ENCODE results near the gene LRRIQ3. TPM values are rescaled to one million over a fixed set of nuclear protein-coding genes. Genes with fewer than 3 reads are reported as not detected.

The LRRIQ3 gene, protein sequence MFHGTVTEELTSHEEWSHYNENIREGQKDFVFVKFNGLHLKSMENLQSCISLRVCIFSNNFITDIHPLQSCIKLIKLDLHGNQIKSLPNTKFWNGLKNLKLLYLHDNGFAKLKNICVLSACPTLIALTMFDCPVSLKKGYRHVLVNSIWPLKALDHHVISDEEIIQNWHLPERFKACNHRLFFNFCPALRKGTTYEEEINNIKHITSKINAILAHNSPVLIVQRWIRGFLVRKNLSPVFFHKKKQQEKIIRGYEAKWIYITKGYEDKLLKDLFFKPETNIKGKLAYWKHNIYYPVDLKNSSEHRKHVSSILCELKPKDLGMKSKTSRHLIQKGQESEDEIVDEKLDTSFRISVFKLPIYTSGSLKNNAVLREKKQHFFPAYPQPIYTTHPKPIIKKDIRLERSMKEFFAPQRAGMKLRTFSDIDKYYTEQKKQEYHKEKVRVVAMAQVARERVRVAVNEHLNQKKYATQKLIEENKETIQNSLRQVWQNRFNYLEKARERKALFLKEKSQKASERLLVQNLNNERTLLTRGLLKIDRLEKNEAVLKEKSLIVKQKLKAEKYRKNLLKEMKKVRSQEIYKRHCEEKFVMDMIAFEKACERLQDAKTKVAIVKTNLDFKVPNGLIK
- total RNA-seq (2021; ENCODE audit: unreplicated experiment) (0.85 TPM), Bru-seq, nascent RNA (percentile 12 among the genes with signal in this experiment), BruChase-seq, experiment 1, labeled RNA remaining after a 2-hour chase (percentile 15 among the genes with signal in this experiment), BruChase-seq, experiment 2, labeled RNA remaining after a 6-hour chase (percentile 15 among the genes with signal in this experiment)
- polyA plus RNA-seq (2012; ENCODE audit: insufficient read length), result 0.51 TPM
- long read RNA-seq, result 0 reads

- BruUV-seq (replicated peaks), result no TSS peak
- intact Hi-C loops (cut with micrococcal nuclease; ENCODE audit: unreplicated experiment), result no loop called here
- CTCF ChIA-PET, result no interaction called here
- Histone ChIP-seq H3K4me3 (ENCODE audit: low read depth in 2 of 2, low read length in 2 of 2) (peak within 1 kb of the TSS; percentile 93 to 94), H3K27ac (ENCODE audit: low read length) (peak within 1 kb of the TSS; percentile 94), H3K27me3 (ENCODE audit: control insufficient read depth, insufficient read depth, low read length) (no peaks in the 10 kb centered on the region), H3K9me3 (ENCODE audit: control insufficient read depth, insufficient read depth, low read depth, low read length) (no peaks in the 10 kb centered on the region), H3K36me3 (ENCODE audit: control insufficient read depth, insufficient read depth, low read length) (no peaks in the 10 kb centered on the region; the same call in 1 of the 2 replicates), H3K4me1 (ENCODE audit: control insufficient read depth, insufficient read depth, low read length) (peaks cover 3% of the 10 kb centered on the region; the same call in 1 of the 2 replicates)
- in situ Hi-C loops (cut with HindIII; ENCODE audit: low pct_unique_long_range_greater_than_20kb, low sequenced_read_pairs), result no loop called here
- DNase-seq (ENCODE audit: low read depth, low spot score) (peak; percentile 64), ATAC-seq (peak; percentile 100)
- peak; percentile 82 for TF ChIP-seq POLR2AphosphoS5 (IDR thresholded peaks at IDR 0.05; ENCODE audit: low read depth, low read length)
- TF ChIP-seq SIN3A (IDR thresholded peaks at IDR 0.05; ENCODE audit: borderline replicate concordance, insufficient read depth, low read depth, low read length), result no peak
- TF ChIP-seq, protein P1, sequence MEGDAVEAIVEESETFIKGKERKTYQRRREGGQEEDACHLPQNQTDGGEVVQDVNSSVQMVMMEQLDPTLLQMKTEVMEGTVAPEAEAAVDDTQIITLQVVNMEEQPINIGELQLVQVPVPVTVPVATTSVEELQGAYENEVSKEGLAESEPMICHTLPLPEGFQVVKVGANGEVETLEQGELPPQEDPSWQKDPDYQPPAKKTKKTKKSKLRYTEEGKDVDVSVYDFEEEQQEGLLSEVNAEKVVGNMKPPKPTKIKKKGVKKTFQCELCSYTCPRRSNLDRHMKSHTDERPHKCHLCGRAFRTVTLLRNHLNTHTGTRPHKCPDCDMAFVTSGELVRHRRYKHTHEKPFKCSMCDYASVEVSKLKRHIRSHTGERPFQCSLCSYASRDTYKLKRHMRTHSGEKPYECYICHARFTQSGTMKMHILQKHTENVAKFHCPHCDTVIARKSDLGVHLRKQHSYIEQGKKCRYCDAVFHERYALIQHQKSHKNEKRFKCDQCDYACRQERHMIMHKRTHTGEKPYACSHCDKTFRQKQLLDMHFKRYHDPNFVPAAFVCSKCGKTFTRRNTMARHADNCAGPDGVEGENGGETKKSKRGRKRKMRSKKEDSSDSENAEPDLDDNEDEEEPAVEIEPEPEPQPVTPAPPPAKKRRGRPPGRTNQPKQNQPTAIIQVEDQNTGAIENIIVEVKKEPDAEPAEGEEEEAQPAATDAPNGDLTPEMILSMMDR (IDR thresholded peaks at IDR 0.05), result no peak
- TF ChIP-seq REST (IDR thresholded peaks at IDR 0.05; ENCODE audit: insufficient read depth in 1 of 2, low read depth in 2 of 2, low read length in 1 of 2), result no peak
- peak; percentile 84 for TF ChIP-seq TCF7L2 (IDR thresholded peaks at IDR 0.05; ENCODE audit: low read depth, low read length)
- POLR2A ChIA-PET, result no interaction called here
These were observed at the start of gene LRRIQ3, which contains the start of gene FPGT for GRCh38 chr1:74197657-74198552. LRRIQ3 (minus strand) TSS chr1:74198176; CDS start chr1:74183684, 14,492 bp downstream. FPGT (plus strand) TSS chr1:74198242; CDS start chr1:74198279, 37 bp downstream.

DNA sequence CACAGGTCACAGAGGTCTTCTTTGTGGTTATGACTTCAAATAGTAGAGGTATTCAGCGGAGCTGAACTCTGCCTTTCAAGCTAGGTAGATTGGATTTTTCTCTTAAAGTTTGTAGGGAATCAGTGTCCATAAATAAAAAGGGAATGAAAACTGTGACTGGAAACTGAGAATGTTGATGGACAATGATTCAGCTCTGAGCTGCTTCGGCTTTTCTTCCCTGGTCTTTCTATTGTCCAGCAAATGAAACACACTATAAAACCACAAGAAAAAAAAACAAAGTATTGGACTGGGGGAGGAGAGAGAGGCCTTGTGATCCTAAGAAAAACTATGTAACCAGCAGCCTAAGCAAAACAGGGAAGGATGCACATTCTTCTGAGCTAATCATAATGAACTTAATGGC, 48.3 kb upstream of the LRRIQ3 start:
- intact Hi-C loops (cut with micrococcal nuclease; ENCODE audit: unreplicated experiment) (no loop called here), in situ Hi-C loops (cut with HindIII; ENCODE audit: low pct_unique_long_range_greater_than_20kb, low sequenced_read_pairs) (no loop called here)
- Histone ChIP-seq H3K36me3 (ENCODE audit: control insufficient read depth, insufficient read depth, low read length) (no peaks in the 10 kb centered on the region), H3K9me3 (ENCODE audit: control insufficient read depth, insufficient read depth, low read depth, low read length) (no peaks in the 10 kb centered on the region), H3K27me3 (ENCODE audit: control insufficient read depth, insufficient read depth, low read length) (no peaks in the 10 kb centered on the region), H3K4me3 (ENCODE audit: low read depth in 2 of 2, low read length in 2 of 2) (no peak overlapping the region), H3K27ac (ENCODE audit: low read length) (no peak overlapping the region), H3K4me1 (ENCODE audit: control insufficient read depth, insufficient read depth, low read length) (no peaks in the 10 kb centered on the region)
- DNase-seq (ENCODE audit: low read depth, low spot score) (no peak), ATAC-seq (no peak)
- CTCF ChIA-PET, result no interaction called here
- no TSS peak for BruUV-seq (replicated peaks)
- POLR2A ChIA-PET, result no interaction called here
- no peak for TF ChIP-seq REST (IDR thresholded peaks at IDR 0.05; ENCODE audit: insufficient read depth in 1 of 2, low read depth in 2 of 2, low read length in 1 of 2)
- no peak for TF ChIP-seq TCF7L2 (IDR thresholded peaks at IDR 0.05; ENCODE audit: low read depth, low read length)
- TF ChIP-seq SIN3A (IDR thresholded peaks at IDR 0.05; ENCODE audit: borderline replicate concordance, insufficient read depth, low read depth, low read length), result no peak
- TF ChIP-seq POLR2AphosphoS5 (IDR thresholded peaks at IDR 0.05; ENCODE audit: low read depth, low read length), result no peak
- TF ChIP-seq, protein P1 (IDR thresholded peaks at IDR 0.05), result no peak

Data from Panc1 (cell line).